Mesodermal cell (in vitro differentiated cells): Measurements from ENCODE around the gene STAMBPL1.

ENCODE experiments used
- H3K27ac ChIP-seq: 2 replicates; pipeline ENCODE4 v1.7.0; 2013; ENCODE audit warnings: mild to moderate bottlenecking, low read depth, low read length, moderate library complexity; ENCODE audit not compliant: severe bottlenecking
- H3K36me3 ChIP-seq: 2 replicates; pipeline ENCODE4 v1.7.1; 2013; ENCODE audit warnings: mild to moderate bottlenecking, low read length, moderate library complexity; ENCODE audit not compliant: control insufficient read depth, insufficient read depth
- H3K4me1 ChIP-seq: one replicate; pipeline ENCODE4 v1.7.1; 2013; ENCODE audit warnings: mild to moderate bottlenecking, low read length; ENCODE audit not compliant: insufficient read depth, control insufficient read depth, poor library complexity, severe bottlenecking
- H3K4me3 ChIP-seq: 2 replicates; pipeline ENCODE4 v1.7.0; 2013; ENCODE audit warnings: low read length, control low read depth, mild to moderate bottlenecking; ENCODE audit not compliant: insufficient read depth, poor library complexity, severe bottlenecking; ENCODE audit errors: extremely low read depth
- H3K9me3 ChIP-seq: 2 replicates; pipeline ENCODE4 v1.7.1; 2013; ENCODE audit warnings: mild to moderate bottlenecking, low read length, moderate library complexity; ENCODE audit not compliant: control insufficient read depth
- WGBS, 2 experiments: methylation state at CpG; one replicate each; pipeline ENCODE4 v1.1.5; 2013; ENCODE audit warnings: missing lambda C conversion rate in 2 of 2; ENCODE audit not compliant: insufficient coverage in 2 of 2; 5-methylcytosine and 5-hydroxymethylcytosine counted together

Gene STAMBPL1

DNA sequence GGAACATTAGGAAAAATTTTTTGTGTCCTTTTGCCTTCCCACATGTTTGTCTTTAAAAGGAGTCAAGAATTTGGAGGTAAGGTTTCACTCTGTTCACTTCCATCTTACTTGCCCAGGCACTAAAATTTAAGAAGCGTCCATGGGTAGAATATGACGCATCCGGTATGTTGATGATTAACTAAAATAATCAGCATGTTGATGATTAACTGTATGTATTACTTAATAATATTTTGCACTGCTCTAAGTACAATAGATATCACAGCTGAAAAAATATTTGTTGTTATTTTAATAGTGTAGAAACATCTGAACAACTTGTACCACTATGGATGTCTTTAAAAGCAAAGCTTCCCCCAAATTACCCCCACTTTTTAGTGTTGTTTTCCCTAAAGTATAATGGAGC lies 39.9 kb upstream of the STAMBPL1 start:
- no peaks in the 10 kb centered on the region for H3K36me3 ChIP-seq
- no peaks in the 10 kb centered on the region for H3K9me3 ChIP-seq
- no peaks in the 10 kb centered on the region for H3K4me1 ChIP-seq
- WGBS, 2 experiments, result no CpG with 5 or more reads among the region's 3 CpGs
- no peak overlapping the region for H3K4me3 ChIP-seq
- no peak overlapping the region for H3K27ac ChIP-seq

DNA sequence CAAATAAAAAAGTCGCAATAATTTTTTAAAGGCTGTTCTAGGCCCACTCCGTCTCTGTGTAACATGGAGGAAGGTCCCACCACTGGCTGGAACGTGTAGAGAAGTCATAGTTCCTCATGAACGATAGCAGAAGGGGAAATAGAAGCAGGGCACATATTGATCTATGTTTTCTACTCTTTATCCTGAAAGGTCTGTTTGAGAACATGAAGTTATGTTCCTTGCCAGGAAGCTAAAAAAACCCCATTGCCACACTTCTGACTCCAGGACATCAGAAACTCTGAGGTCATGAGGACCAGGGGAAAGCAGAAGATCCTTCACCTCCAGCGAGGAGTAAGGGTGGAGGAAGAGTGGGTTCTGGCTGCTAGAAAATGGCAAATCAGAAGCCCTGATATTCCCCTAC lies 39.2 kb upstream of the STAMBPL1 start:
- Histone ChIP-seq H3K4me3 (no peak overlapping the region), H3K36me3 (no peaks in the 10 kb centered on the region), H3K27ac (no peak overlapping the region), H3K4me1 (no peaks in the 10 kb centered on the region), H3K9me3 (no peaks in the 10 kb centered on the region)
- 77 to 100% methylated on average over 2 to 3 of the region's 5 CpGs for WGBS, 2 experiments

GRCh38 chr10:88841316-88842111 lies 38.5 kb upstream of the STAMBPL1 start:
- WGBS, 2 experiments, result 58 to 90% methylated on average over 1 to 3 of the region's 6 CpGs
- H3K9me3 ChIP-seq, result no peaks in the 10 kb centered on the region
- H3K4me1 ChIP-seq, result no peaks in the 10 kb centered on the region
- H3K4me3 ChIP-seq, result no peak overlapping the region
- H3K27ac ChIP-seq, result no peak overlapping the region
- H3K36me3 ChIP-seq, result no peaks in the 10 kb centered on the region

DNA sequence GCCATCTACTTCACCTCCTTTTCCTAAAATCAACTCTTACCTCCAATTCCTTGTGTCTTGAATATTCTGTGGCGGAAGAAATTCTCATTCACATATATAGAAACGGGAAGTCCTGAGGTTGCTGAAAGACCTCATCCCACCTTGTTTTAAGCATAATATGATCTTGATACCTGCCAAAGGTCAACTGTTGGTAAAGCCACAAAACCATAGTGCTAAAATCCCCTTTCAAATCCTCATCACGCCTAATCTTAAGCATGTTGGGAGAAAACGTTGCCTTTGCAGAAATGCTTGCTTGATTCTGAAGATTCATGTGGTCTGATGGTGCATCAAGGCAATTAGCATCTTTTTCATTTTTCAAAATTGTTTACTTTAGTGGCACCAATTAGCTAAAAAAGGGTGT lies 36.9 kb upstream of the STAMBPL1 start:
- Histone ChIP-seq H3K4me3 (no peak overlapping the region), H3K4me1 (no peaks in the 10 kb centered on the region), H3K27ac (no peak overlapping the region), H3K9me3 (no peaks in the 10 kb centered on the region), H3K36me3 (no peaks in the 10 kb centered on the region)
- 93 to 100% methylated on average over 2 to 3 of the region's 4 CpGs for WGBS, 2 experiments

- WGBS, 2 experiments, result 100% methylated on average over 1 of the region's 1 CpG; no CpG with 5 or more reads in 1 of the 2 experiments
Observed at GRCh38 chr10:88848499-88848898, 31.5 kb upstream of the STAMBPL1 start.

DNA sequence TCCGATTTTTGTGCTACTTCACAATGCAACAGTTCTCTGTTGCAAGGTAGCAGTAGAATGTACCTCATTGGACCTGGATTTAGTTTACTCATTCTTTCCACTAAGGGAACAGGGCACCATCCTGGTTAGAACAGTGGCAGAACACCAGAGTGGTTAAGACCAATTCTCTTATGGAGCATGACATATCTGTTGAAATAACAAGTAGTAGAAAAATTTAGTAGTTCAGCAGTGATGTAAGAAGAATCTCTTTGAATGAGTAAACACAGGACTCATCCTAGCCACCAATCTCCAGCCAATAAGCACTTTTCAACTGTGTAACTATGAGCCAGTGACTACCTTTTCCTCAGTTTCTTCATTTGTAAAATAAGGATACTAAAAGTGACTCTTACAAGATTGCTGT lies 30.8 kb upstream of the STAMBPL1 start:
- H3K4me3 ChIP-seq, result no peak overlapping the region
- no peak overlapping the region for H3K27ac ChIP-seq
- H3K9me3 ChIP-seq, result no peaks in the 10 kb centered on the region
- H3K4me1 ChIP-seq, result no peaks in the 10 kb centered on the region
- H3K36me3 ChIP-seq, result no peaks in the 10 kb centered on the region
- WGBS, 2 experiments, result no CpG with 5 or more reads among the region's 1 CpG

More at GRCh38 chr10:88848499-88848898, 31.5 kb upstream of the STAMBPL1 start:
- no peak overlapping the region for H3K27ac ChIP-seq
- H3K36me3 ChIP-seq, result no peaks in the 10 kb centered on the region
- no peak overlapping the region for H3K4me3 ChIP-seq
- H3K4me1 ChIP-seq, result no peaks in the 10 kb centered on the region
- H3K9me3 ChIP-seq, result no peaks in the 10 kb centered on the region

DNA sequence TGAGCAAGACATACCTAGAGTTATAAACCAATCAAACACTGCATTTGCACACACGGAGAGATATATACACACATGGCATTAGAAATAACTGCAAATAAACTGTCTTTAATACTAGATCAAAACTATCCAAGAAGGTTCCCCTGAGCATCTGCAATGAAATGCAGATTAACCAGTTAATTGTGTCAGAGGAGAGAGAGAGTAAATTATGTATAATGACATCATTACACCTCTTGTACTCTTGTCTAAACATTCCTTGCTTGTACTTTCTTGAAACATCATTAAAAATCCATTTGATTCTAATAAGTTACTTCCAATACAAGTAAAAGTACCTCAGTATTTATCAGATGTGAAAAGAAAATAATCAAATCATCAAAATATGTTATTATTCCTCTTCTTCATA lies 29.3 kb upstream of the STAMBPL1 start:
- H3K4me3 ChIP-seq, result no peak overlapping the region
- no peaks in the 10 kb centered on the region for H3K4me1 ChIP-seq
- no peak overlapping the region for H3K27ac ChIP-seq
- no peaks in the 10 kb centered on the region for H3K9me3 ChIP-seq
- WGBS, 2 experiments, result no CpG with 5 or more reads among the region's 1 CpG
- H3K36me3 ChIP-seq, result no peaks in the 10 kb centered on the region

DNA sequence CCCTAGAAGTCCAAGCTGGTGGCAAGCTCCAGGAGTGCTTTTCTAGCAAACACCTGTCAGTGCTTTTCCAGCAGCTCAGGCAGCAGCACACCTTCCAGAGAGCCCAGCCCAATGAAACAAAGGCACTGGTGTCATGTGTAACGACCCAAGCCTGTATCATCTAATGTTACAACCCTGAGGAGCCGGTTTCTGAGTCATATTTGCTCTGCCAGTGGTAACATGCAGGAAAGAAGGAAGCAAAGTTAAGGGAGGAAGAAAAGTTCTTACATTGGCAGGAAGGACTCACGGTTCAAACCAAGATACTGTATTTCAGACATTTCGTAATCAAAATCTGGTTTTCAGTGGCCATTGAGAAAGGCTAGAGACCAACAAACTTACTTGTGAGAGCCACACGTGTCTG lies 28.3 kb upstream of the STAMBPL1 start, which contains the start of gene ANKRD22:
TSS of gene ANKRD22 (minus strand) at position 139 of the 400 bp plus-strand sequence. CDS start 237 bp downstream, outside the sequence.
- no peak within 1 kb of the TSS for H3K27ac ChIP-seq
- no peaks in the 10 kb centered on the region for H3K4me1 ChIP-seq
- H3K36me3 ChIP-seq, result no peaks in the 10 kb centered on the region
- no peaks in the 10 kb centered on the region for H3K9me3 ChIP-seq
- WGBS, 2 experiments, result 80 to 93% methylated on average over 3 to 4 of the region's 5 CpGs
- H3K4me3 ChIP-seq, result no peak within 1 kb of the TSS

DNA sequence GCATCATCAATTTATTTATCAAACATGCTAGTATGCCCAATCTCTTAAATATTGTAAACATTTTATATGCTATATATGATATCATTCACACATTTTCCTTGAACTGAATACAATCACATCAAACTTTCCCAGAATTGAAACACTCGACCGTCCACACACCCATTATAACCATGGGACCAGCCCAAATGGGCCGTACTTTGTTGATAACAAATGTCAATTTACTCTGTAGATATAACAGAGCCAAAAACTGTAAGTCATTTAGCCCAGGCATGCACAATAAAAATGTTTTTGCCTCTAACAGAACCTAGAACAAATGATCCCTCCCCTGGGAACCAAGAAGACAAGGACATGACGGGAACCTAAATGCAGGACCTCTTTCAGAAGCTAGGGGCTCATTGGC lies 27.7 kb upstream of the STAMBPL1 start:
- 95 to 100% methylated on average over 1 to 2 of the region's 4 CpGs for WGBS, 2 experiments
- no peaks in the 10 kb centered on the region for H3K4me1 ChIP-seq
- H3K36me3 ChIP-seq, result no peaks in the 10 kb centered on the region
- H3K27ac ChIP-seq, result no peak overlapping the region
- no peaks in the 10 kb centered on the region for H3K9me3 ChIP-seq
- no peak overlapping the region for H3K4me3 ChIP-seq

DNA sequence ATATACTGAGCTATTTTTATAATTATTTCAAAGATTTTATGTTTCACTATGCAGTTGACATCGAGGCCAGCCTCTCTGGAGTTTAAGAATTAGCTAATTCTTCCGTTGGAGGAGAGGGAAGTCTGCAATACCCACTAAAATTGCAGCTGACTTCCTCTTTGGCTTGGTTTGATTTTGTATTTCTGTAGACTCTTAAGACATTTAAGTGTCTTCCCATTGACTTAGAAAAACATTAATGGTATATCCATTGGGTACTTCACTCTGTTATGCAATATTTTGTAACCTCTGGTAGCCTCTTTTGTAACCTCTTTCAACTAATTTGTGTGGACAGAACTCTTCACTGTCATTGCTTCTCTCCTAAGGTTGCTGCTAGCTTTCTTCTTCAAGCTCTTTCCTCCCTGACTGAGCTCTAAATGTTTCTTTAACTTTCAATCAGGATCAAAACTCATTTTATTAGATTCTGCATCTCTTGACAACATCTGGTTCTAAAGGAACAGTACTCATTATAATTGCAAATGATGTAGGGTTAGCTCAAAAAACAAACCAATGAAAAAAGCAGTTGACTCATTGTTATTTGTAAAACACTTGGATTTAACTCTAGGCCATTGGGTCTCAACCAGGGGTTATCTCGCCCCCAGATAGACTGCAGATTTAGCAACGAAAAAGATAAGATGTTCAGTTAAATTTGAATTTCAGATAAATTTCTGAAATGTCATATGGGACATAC lies 26.7 kb upstream of the STAMBPL1 start:
- Histone ChIP-seq H3K9me3 (no peaks in the 10 kb centered on the region), H3K4me3 (no peak overlapping the region), H3K36me3 (no peaks in the 10 kb centered on the region), H3K27ac (no peak overlapping the region), H3K4me1 (no peaks in the 10 kb centered on the region)
- WGBS, 2 experiments, result 76% methylated on average over 2 of the region's 4 CpGs; no CpG with 5 or more reads in 1 of the 2 experiments

DNA sequence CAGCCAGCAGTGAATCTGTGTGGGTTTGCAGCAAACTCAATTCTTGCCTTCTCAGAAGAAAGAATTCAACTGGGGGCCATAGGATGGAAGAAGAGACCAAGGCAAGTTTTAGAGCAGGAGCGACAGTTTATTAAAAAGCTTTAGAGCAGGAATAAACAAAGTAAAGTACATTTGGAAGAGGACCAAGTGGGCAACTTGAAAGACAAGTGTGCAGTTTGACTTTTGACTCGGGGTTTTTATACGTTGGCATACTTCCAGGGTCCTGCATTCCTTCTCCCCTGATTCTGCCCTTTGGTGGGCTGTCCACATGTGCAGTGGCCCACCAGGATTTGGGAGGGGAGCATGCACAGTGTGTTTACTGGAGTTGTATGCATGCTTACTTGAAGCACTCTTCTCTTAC lies 25.4 kb upstream of the STAMBPL1 start:
- Histone ChIP-seq H3K36me3 (no peaks in the 10 kb centered on the region), H3K4me1 (no peaks in the 10 kb centered on the region), H3K9me3 (no peaks in the 10 kb centered on the region), H3K27ac (no peak overlapping the region), H3K4me3 (no peak overlapping the region)
- WGBS, 2 experiments, result 94 to 97% methylated on average over 2 to 3 of the region's 3 CpGs
